AG04450 (cell line): ENCODE measurements around the gene RPL3. TPM values are rescaled to one million over a fixed set of nuclear protein-coding genes. Genes with fewer than 3 reads are reported as not detected.
"Not testable (repeated sequence)": the region's sequence is repeated elsewhere in the genome, so short reads cannot be mapped to it uniquely, and the experiment has no call there.

ENCODE experiments used
- CTCF ChIA-PET: fragments of 300-600, 350-600 bp; formaldehyde crosslinking; extraction: SDS; loops from one replicate; lab custom pipeline; 2022; ENCODE audit warnings: antibody characterized with exemption, inconsistent platforms; lab: Charles Lee
- POLR2A ChIA-PET: fragments of 350-600 bp; formaldehyde crosslinking; extraction: SDS; loops from one replicate; lab custom pipeline; 2021; ENCODE audit warnings: antibody characterized with exemption, inconsistent platforms; lab: Yijun Ruan, JAX
- DNase-seq: peaks from one replicate; pipeline ENCODE4 v3.0.0-alpha.2; 2011; ENCODE audit warnings: low read depth, low spot score
- H3K27ac ChIP-seq: one replicate; pipeline ENCODE4 v1.5.1; 2012; ENCODE audit warnings: low read depth, low read length, control low read depth
- H3K27me3 ChIP-seq: one replicate; pipeline ENCODE4 v1.6.0; 2012; ENCODE audit warnings: low read length; ENCODE audit not compliant: control insufficient read depth, insufficient read depth
- H3K4me3 ChIP-seq: 2 replicates; pipeline ENCODE4 v1.5.1; 2011; ENCODE audit warnings: mild to moderate bottlenecking, low read depth, low read length, control low read depth
- H3K9me3 ChIP-seq: 2 replicates; pipeline ENCODE4 v1.5.1; 2012; ENCODE audit warnings: low read length; ENCODE audit not compliant: control insufficient read depth, insufficient read depth
- polyA plus RNA-seq: library from polyadenylated mRNA; depleted of rRNA; stranded (reverse); fragments of >200 nt; gene quantifications from 2 replicates; pipeline ENCODE4 v1.2.3, GENCODE V29; 2011
- TF ChIP-seq, protein P1 (sequence below): IDR thresholded peaks from 2 replicates; pipeline ENCODE4 v1.5.1; 2011; ENCODE audit warnings: low read depth, low read length, control low read depth, inconsistent platforms

Gene RPL3
- polyA plus RNA-seq, 1 experiment: 3,445 TPM

DNA sequence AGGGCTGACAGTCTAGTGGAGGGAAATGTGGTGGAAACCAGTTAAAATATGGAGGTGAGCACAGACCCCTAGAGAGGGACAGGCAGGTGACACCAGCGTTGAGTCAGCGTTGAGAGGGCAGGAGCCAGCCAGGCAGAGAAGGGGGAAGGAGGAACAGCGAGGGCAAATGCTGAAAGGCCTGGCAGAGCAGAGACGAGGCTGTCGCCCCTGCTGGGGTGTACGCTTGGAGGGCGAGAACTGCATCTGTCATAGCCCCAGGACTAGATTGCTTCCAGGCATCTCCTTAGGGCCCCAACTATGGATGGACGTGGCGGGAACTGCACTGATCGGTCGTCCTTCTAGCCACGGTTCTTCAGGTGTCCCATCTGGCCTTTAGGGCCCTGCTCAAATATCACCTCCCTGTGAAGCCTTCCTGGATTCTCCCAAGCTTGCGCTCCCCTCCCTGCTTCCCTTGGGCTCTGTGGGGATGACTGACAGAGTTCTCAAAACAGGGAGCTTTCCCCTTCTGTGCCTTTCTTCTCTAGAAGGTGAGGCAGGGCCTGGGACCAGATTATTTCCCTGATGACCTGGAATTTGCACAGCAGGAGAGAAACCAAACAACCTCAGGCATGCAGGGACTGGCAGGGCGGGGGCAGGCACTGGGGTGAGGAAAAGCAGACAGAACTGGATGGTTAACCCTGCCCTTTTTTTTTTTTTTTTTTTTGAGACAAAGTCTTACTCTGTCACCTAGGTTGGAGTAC lies 41.4 kb upstream of the RPL3 start:
- TF ChIP-seq, protein P1, sequence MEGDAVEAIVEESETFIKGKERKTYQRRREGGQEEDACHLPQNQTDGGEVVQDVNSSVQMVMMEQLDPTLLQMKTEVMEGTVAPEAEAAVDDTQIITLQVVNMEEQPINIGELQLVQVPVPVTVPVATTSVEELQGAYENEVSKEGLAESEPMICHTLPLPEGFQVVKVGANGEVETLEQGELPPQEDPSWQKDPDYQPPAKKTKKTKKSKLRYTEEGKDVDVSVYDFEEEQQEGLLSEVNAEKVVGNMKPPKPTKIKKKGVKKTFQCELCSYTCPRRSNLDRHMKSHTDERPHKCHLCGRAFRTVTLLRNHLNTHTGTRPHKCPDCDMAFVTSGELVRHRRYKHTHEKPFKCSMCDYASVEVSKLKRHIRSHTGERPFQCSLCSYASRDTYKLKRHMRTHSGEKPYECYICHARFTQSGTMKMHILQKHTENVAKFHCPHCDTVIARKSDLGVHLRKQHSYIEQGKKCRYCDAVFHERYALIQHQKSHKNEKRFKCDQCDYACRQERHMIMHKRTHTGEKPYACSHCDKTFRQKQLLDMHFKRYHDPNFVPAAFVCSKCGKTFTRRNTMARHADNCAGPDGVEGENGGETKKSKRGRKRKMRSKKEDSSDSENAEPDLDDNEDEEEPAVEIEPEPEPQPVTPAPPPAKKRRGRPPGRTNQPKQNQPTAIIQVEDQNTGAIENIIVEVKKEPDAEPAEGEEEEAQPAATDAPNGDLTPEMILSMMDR: no peak
- DNase-seq: no peak
- H3K27me3 ChIP-seq: no peaks in the 10 kb centered on the region
- no peak overlapping the region for H3K27ac ChIP-seq
- H3K9me3 ChIP-seq: no peaks in the 10 kb centered on the region; the same call in 1 of the 2 replicates
- ChIA-PET POLR2A (no interaction called here), CTCF (interaction anchor here (0.6 kb wide), 1 partner anchor 19 kb away, joined by 3 read pairs; no protein-coding TSS in a partner anchor)
- no peak overlapping the region for H3K4me3 ChIP-seq

DNA sequence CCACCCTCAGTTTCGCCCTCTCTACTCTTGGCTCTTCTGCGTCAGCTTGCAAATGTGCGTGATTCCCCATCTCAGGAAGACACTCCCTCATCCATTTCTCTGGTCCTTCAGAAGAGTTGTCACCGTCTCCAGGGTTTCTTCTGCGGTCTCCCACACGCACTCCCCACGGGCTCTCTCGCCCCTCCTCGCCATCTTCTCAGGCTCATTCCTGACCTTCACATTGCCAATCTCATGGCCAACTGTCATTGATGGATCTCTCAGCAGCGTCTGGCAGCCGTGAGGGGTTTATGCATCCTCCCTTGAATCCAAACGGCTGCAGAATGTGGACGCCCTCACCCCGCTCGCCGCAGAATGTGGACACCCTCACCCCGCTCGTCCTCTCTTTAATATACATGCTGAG lies 40.8 kb upstream of the RPL3 start:
- H3K27ac ChIP-seq: no peak overlapping the region
- POLR2A ChIA-PET: no interaction called here
- TF ChIP-seq, protein P1: no peak
- DNase-seq: no peak
- no peaks in the 10 kb centered on the region; the same call in 1 of the 2 replicates for H3K9me3 ChIP-seq
- CTCF ChIA-PET: no interaction called here
- no peaks in the 10 kb centered on the region for H3K27me3 ChIP-seq
- no peak overlapping the region for H3K4me3 ChIP-seq

DNA sequence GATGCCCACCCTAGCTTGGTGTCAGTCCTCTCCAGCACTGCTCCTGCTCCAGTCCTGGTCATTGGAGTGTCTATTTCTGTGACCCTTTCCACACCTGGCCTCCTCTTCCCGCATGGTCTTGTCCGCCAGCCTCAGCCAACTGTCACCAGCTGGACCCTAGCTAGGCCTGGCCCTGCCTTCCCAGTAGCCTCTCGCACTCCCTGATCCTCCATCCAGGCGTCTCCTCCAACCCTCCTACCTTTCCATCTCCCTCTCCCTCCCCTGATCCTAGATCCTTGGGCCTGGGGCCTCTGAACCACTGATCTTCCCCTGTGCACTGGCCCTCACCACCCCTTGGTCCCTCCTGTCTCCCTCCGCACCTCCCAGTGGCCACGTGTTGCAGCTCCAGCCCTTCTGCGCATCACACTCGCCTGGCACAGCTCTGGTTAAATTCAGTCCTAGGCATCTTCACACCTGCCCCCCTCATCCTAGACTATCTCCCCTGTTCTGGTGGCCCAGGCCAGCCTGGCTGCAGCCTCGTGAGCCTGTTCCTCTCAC lies 40.3 kb upstream of the RPL3 start:
- H3K27me3 ChIP-seq: no peaks in the 10 kb centered on the region
- ChIA-PET CTCF (no interaction called here), POLR2A (no interaction called here)
- no peak overlapping the region for H3K4me3 ChIP-seq
- H3K27ac ChIP-seq: no peak overlapping the region
- TF ChIP-seq, protein P1: no peak
- no peaks in the 10 kb centered on the region; the same call in 1 of the 2 replicates for H3K9me3 ChIP-seq
- DNase-seq: no peak

DNA sequence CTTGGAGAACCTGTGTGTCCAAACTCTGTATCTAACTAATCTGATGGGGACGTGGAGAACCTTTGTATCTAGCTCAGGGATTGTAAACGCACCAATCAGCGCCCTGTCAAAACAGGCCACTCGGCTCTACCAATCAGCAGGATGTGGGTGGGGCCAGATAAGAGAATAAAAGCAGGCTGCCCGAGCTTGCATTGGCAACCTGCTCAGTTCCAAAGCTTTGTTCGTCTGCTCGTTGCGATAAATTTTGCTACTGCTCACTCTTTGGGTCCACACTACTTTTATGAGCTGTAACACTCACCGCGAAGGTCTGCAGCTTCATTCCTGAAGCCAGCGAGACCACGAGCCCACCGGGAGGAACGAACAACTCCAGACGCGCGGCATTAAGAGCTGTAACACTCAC lies 38.8 kb upstream of the RPL3 start:
- DNase-seq, H3K27me3 ChIP-seq, H3K9me3 ChIP-seq, H3K27ac ChIP-seq, H3K4me3 ChIP-seq: not testable (repeated sequence)
- POLR2A ChIA-PET: interaction anchor here (0.6 to 1.1 kb wide), 2 partner anchors 39 to 42 kb away, joined by 4 read pairs; partner anchors contain the start of gene RPL3
- CTCF ChIA-PET: interaction anchor here (0.9 kb wide), 1 partner anchor 9 kb away, joined by 3 read pairs; no protein-coding TSS in a partner anchor

DNA sequence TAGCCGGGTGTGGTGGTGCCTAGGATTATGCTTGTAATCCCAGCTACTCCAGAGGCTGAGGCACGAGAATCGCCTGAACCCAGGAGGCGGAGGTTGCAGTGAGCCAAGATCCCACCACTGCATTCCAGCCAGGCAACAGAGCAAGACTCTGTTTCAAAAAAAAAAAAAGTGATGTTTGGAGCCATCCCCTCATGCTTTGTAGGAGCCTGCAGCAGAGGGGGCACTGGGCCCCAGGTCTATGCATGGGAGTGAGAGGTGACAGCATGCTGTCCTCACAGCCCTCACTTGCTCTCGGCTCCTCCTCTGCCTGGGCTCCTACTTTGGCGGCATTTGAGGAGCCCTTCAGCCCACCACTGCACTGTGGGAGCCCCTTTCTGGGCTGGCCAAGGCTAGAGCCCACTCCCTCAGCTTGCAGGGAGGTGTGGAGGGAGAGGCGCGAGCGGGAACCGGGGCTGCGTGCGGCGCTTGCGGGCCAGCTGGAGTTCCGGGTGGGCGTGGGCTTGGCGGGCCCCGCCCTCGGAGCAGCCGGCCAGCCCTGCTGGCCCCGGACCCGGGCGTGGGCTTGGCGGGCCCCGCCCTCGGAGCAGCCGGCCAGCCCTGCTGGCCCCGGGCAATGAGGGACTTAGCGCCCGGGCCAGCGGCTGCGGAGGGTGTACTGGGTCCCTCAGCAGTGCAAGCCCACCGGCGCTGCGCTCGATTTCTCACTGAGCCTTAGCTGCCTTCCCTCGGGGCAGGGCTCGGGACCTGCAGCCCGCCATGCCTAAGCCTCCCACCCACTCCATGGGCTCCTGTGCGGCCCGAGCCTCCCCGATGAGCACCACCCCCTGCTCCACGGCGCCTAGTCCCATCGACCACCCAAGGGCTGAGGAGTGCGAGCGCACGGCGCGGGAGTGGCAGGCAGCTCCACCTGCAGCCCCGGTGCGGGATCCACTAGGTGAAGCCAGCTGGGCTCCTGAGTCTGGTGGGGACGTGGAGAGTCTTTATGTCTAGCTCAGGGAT lies 38.0 kb upstream of the RPL3 start:
- DNase-seq, H3K9me3 ChIP-seq, H3K27ac ChIP-seq, H3K27me3 ChIP-seq, POLR2A ChIA-PET, CTCF ChIA-PET, H3K4me3 ChIP-seq: not testable (repeated sequence)
